GM18907 (cell line): ENCODE measurements around the gene JMJD7.

Source experiments
- ATAC-seq: cut with Tn5 transposase; IDR thresholded peaks from one replicate; pipeline ENCODE4 v1.9.1; 2021; ENCODE audit warnings: mild to moderate bottlenecking, moderate library complexity; ENCODE audit not compliant: unreplicated experiment

Gene JMJD7

DNA sequence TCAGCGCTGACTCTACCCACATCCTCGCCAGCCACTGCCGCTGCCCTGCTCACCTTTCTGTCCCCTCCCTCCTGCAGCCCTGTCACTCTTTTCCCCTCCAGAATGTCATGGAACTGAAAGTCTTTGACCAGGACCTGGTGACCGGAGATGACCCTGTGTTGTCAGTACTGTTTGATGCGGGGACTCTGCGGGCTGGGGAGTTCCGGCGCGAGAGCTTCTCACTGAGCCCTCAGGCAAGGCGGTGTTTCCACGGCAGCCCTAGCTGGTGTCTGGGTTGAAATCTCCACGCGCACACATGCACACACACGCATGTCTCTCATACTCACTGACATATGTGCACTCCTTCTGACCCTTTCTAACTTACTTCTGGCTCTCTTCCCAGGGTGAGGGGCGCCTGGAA, 12.8 kb downstream of the JMJD7 start:
- no peak for ATAC-seq

DNA sequence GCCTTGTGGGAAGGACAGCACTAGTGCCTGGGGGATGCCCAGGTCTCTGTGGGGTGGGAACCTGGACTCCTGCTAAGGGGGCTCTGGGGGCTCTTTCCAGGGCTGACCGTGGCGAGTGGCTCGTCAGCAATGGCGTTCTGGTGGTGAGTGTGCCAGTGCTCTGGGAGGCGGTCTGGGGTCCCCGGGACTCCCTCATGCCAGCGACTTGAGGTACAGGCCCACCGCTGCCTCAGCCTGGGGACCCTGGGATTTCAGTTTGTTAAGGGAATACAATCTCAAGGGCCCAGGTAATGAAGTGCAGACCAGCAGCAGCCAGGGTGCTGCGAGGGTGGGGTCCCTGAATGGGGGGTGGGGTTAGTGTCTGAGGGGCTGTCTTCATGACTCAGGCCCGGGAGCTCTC, 13.2 kb downstream of the JMJD7 start:
- ATAC-seq, result no peak

DNA sequence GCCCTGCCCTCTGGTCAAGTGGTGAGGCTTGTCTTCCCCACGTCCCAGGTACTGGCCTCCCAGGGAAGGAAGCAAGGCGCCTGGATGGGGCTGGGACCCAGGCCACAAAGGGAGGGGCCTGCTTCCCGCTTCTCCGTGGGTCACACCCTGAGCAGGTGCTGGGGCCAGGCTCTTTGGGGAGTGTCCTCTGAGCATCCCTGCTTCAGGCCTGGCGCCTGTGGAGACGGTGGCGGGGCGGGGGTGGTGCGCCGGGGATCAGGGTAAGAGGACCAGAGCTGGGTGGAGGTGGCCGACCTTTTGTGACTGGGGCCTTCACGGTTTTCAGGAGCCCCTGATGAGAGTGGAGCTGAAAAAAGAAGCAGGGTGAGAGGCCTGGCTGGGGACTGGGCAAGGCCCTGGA, 14.3 kb downstream of the JMJD7 start:
- no peak for ATAC-seq

DNA sequence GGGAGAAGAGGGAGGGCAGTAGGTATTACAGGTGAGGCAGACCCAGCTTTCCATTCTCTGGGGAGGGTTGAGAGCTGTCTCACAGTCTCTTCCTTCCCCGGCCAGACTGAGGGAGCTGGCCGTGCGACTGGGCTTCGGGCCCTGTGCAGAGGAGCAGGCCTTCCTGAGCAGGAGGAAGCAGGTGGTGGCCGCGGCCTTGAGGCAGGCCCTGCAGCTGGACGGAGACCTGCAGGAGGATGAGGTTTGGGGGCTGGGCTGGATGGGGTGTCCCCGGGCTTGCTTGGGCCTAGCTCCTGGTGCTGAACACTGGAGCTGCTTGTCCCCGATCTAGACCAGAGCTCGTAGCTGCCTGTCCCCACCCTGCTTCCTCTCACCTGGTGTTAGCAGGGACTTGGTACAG, 15.7 kb downstream of the JMJD7 start:
- ATAC-seq, result no peak

DNA sequence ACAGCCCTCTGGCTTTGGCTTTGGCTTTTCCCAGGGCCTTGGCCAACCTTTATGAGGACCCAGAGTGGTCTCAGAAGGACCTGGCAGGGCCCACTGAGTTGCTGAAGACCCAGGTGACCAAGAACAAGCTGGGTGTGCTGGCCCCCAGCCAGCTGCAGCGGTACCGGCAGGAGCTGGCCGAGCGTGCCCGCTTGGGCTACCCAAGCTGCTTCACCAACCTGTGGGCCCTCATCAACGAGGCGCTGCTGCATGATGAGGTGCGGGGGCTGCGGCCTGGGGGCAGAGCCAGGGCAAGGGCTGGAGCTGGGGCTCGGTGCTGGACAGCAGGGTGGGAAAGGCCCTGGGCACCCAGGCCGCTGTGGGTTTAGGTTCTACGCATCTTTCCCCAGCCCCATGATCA, 16.9 kb downstream of the JMJD7 start:
- no peak for ATAC-seq

DNA sequence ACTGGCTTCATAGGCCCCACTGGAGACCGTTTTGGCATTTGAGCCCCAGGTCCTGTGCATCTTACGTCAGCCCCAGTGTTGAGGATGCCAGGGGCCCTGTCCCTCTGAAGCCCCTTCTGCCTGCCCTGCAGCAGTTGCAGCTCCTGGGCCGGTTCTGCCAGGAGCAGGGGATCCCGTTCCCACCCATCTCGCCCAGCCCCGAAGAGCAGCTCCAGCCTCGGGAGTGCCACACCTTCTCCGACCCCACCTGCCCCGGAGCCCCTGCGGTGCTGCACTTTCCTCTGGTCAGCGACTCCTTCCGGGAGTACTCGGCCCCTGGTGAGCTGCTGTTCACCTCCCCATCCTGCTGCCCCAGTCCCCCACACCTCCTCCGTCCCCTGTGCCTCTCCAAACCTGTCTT, 19.3 kb downstream of the JMJD7 start:
- no peak for ATAC-seq

DNA sequence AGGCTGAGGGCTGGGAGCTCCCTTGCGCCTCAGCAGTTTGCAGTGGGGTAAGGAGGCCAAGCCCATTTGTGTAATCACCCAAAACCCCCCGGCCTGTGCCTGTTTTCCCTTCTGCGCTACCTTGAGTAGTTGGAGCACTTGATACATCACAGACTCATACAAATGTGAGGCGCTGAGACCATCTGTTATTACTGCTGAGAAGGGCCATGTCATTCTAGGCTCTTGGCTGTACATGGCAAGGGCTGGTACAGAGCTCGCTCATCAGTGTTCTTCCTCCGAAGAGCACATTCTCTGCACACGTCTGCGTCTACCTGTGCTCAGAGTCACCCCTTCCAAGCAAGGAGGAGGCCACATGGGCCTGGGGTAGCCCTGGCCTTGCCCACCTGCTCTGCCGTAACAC, 20.1 kb downstream of the JMJD7 start:
- ATAC-seq, result no peak

DNA sequence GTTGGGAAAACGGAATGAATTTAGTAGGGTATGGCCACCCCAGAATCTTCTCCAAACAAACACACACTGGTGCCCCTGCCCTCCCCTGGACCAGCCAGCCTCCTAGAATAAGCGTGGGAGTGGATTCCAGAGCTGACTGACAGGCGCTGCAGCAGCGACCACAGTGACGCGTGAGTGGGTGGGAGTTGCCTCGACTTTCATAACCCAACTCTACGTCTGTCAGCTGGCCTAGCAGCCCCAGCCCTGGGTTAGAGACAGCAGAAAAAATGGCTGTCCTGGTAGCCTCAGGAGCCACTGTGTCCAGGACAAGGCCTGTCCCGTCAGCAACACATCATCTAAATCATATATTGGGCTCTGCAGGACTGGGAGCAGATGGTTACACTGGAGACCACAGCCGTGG, 20.7 kb downstream of the JMJD7 start:
- ATAC-seq, result no peak

DNA sequence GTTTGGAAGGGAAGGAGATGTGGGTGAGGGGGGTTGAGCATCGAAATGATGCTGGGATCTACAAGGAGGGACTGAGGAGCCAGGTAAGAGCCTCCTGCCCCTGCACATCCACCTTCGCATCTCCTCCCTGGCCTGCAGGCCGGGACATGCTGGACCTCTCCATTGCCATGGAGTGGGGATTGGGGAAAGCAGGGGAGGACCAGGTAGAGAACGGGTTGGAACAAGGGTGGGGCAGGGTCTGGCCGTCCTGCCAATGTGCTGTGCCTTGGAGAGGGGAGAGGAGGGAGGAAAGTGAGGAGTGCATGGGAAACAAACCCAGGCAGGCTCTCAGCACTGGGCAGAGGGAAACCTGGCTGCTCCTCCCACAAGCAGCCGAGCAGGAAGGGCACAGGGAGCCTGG, 21.3 kb downstream of the JMJD7 start:
- ATAC-seq, result no peak

DNA sequence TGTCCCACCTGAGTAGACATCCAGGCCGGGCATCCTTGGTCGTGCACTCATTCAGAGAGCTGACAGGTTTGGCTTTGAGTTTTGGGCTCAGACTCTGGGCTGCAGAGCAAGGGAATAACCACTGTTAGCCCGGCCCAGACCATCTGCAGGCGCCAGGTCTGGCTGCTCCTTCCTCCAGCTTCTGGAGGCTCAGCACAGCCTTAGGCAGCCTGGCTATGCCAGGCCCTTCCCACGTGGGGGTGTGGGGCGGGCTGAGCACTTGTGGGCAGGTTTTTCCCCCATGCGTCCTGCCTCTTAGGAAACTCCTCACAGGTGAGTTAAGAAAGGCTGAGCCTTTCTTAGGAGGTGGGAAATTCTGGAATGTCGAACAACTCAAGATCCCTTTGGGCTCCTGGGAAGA, 22.0 kb downstream of the JMJD7 start:
- ATAC-seq, result no peak

DNA sequence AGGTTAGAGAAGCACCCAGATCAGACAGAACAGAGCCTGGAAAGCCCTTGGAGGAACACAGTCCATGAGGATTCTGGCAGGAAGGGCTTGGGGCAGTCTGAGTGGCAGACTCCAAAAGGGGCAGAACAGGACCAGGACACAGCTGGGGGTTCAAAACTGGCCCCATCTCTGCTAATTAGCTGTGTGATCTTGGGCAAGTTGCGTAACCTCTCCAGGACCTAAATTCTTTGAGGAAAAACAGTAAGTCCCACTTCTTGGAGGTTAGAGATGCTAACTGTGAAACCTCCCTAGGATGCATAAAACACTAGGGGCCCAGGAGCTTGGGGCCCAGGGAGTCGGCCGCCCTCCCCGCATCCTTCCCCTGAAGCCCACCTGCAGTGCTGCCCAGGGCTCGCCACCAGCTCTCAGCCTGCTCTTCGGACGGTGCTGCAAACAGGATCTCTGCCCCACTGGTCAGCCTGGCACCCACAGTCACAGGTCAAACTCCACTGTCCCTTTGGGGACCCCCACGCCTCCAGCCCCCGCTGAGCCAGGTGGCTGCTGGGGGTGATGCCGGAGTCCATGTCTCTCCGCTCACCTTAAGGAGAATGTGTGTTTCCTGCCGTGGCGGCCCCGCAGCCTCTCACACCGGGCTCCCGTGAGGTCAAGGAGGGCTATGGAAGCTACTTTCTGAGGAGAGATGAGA, 22.7 kb downstream of the JMJD7 start:
- ATAC-seq, result no peak

DNA sequence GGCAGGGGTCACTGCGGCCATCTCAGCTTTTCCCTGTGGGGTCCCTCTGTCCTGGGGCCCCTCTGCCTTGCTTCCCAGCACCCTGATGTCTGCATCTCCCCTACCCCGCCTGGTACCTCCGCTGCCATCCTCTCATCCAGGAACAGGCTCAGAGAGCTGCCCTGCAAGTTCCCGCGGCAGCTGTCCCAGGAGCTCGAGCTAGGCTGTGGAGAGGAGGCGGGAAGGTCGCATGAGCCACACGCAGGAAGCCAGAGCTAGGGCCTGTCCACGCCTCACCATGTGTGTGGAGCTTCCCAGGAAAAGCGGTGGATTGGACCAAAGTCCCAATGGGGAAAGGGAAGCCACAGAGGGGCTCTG, 23.3 kb downstream of the JMJD7 start:
- no peak for ATAC-seq

DNA sequence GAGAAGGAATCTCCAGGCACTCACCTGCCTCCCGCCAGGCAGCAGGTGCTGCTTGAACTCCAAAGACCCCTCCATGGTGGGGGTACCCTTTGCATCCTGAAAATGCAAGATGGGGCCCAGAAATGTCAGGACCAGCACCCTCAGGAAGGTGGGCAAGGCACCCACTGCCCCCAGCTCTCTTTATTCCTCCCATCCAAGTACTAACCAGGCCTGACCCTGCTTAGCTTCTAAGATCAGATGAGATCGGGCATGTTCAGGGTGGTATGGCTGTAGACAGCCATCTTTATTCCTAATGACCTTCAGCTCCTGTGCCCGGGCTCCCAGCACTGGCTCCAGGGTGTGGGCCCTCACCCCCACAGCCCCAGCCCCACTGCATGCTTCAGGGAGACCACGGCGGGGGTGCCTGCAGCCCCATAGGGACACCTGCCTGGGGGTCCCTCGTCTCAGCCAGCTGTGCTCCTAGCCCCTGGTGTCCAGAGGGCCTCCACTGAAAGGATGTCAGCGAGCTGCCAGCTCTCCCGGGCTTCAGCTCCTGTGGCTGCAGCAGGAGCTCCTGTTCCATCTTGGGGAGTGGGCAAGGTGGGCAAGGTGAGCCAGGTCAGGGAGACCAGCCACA, 24.0 kb downstream of the JMJD7 start:
- no peak for ATAC-seq

DNA sequence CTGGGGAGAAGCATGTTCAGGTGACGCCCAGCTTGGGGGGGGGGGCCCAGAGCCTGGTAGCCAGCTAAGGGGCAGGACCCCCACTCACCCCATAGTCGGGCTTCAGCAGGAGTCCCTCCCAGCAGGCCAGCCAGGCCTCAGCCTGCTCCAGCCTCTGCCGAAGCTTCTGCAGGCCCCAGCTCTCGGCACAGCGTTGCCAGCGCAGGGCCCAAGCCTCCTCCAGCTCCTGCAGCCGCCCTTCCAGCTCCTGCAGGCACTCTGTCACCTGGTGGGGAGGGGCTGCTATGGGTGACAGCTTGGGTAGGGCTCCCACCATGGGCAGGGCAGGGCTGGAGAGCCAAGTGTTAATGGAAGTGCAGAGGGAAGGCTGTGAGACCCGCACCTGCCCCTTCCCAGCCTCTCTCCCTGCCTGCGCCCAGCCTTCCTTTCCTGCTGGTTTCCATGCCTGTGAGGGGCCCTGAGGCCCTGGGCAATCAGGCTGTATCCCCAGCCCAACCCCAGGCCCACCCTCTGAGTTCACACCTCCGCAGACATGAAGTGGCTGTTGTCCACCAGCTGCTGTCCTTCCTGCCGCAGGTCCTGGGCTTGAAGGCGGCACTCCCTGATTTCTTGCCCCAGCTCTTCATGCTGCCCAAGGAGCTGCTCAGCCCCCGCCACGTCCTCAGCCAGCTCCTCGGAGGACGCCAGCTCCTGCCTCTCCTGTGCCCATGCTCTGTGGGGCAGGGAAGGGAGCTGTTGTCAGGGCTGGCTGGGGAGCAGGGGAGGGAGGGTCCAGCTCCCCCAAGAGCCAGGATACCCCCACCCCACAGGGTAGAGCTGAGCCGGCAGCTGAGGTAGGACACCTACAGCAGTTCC, 25.1 kb downstream of the JMJD7 start:
- no peak for ATAC-seq

DNA sequence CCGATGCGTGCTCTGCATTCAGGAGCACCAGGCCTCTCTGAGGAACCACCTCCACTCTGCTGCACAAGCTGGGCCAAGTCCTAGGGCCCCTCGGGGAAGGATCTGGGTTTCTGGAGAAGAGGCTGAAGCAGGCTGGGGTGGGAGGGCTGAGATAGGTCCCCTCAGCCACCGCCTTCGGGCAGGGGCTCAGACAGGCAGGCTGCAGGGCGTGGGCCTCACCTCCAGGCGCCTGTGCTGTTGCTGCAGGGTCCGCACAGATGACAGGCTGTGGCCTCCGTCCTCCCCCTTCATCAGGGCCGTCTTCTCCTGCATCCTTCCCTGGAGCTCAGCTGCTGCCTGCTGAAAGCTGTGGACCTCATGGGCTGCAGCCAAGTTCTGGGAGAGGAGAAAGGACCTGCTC, 25.9 kb downstream of the JMJD7 start:
- no peak for ATAC-seq

DNA sequence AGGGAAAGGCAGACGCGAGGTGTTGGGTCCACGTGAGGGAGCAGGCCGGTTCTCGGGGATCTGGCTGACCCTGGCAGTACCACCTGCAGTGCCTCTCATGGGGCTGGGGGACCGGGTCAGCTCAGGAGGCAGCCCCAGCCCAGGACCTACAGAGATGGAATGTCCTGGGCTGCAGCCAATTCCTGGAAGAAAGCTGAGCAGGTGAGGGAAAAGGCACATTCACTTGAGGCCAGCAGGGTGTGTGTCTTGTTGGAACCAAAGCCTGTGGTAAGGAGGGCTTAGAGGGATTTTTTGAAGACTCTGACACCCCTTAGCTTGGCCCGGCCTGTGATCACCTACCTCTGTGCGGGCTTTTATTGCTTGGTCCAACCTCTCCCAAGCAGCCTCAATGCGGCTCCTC, 26.6 kb downstream of the JMJD7 start:
- no peak for ATAC-seq

DNA sequence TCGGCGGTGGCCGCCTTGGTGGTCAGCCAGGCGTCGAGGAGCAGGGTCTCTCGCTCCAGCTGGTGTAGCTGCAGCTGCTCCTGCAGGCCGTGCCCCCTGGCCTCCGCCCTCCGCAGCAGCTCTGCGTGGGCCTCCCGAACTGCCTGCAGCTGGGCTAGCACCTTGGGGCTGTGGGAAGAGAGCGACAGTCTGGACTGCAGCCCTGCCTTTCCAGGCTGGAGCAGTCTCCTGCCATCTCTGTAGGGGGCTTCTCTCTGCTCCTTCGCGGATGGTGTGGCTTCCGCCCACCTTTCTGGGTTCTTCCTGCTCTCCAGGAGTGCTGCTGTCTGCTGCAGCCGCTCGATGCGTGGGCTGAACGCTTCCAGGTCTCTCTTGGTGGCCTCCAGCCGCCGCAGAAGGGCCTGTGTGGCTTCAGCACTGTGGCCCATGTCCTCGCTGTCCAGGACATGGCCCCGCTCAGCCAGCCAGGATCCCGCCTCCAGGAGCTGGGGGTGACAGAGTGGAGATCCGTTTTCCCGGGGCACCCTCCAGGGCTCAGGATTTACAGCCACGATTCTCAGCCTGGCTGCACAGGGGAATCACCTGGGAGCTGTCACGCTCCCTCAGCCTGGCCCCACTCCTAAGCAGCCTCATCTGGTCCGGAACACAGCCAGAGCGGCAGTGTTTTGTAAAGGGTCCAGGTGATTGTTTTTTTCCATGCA, 27.5 kb downstream of the JMJD7 start:
- ATAC-seq, result no peak

DNA sequence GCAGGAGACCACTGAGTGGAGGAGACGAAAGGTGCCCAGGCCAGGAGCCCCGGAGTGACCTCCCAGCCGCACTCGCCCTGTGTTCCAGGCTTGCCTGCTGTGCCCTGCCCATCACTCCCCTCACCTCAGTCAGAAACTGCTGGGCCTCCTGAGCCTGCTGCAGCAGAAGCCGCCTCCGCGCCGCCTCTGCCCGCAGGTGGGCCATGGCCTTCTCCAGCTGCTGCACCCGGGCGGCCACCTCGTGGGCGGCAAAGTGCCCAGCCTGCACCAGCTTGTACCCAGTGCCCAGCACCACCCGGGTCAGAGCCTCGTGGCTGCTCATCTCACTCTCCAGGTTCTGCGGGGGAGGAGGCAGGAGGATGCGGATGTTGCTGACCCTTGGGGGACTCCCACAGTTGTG, 28.4 kb downstream of the JMJD7 start:
- ATAC-seq, result no peak

DNA sequence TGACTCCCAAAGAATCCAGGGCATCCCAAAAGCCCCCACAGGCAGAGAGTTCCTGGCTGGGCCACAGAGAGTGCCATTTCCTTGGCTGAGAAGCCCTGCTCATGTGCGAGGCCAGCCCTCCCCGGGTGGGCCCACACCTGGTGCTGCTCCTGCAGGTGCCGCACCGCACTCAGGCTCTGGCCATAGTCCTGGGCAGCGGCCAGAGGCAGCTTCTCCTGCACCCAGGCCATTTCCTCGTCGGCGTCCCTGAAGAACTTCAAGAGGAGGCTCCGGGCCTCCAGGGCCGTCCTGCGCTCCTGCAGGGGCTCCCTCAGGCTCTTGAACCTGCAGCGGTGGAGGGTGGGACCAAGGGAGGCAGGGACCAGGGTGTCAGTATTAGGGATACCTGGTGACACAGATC, 28.8 kb downstream of the JMJD7 start:
- ATAC-seq, result no peak

DNA sequence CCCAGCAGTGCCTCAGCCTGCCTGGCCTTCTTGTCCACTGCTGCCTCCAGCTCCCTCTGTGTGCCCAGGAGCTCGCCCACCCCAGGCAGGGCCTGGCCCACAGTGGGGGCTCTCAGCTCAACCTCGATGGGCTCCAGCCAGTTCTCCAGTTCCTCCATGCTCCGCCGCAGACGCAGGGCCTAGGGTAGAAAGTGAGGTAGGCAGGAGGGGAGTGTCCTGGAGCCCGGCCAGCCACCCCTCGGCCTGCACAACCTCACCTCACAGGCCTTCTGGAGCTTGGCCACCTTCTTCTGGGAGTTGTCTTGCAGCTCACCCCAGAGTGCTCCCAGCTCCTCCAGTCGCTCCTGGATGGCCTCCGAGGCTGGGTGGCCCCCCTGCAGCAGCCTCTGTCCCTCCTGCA, 29.4 kb downstream of the JMJD7 start:
- ATAC-seq, result no peak

DNA sequence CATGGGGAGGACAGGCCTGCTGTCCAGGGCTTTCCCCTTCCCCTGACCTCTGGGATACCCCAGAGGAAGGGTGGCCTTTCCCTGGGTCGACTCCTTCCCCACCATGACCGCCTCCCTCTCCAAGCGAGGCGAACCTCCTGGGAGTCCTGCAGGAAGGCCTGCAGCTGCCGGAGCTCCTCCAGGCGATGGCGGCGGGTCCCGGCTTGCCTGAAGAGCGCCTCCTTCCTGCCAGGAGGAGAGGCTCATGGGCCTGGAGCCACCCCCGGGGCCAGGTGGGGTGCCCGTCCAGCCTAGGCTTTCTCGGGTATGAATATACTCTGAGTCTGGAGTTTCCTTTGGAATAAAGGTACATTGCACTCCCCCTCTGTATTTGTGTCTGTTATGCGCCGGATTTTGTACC, 30.9 kb downstream of the JMJD7 start:
- no peak for ATAC-seq
